ENCODE measurements around the gene AFAP1.

The AFAP1 gene

GRCh38 chr4:7899184-7899869 lies 40.3 kb downstream of the AFAP1 start:
- no peak for TF ChIP-seq FOXK2 (IDR thresholded peaks at IDR 0.05)
- TF ChIP-seq ARNT (IDR thresholded peaks at IDR 0.05), result no peak
- no peak for TF ChIP-seq ZNF384 (IDR thresholded peaks at IDR 0.05)
- no peak for TF ChIP-seq ELF4 (IDR thresholded peaks at IDR 0.05)
- no peak for TF ChIP-seq PKNOX1 (IDR thresholded peaks at IDR 0.05)
- no peak for TF ChIP-seq NFRKB (IDR thresholded peaks at IDR 0.05)
- no peak for TF ChIP-seq BHLHE40 (IDR thresholded peaks at IDR 0.05; ENCODE audit: borderline replicate concordance)
- no peak for TF ChIP-seq SP1 (IDR thresholded peaks at IDR 0.05)
- TF ChIP-seq L3MBTL2 (conservative IDR thresholded peaks at IDR 0.05), result no peak
- ChIA-PET CTCF (no interaction called here), POLR2A (no interaction called here)
- no peak for DNase-seq (ENCODE audit: extremely low spot score)

- no peak for DNase-seq (ENCODE audit: extremely low spot score)
- TF ChIP-seq BHLHE40 (IDR thresholded peaks at IDR 0.05; ENCODE audit: borderline replicate concordance) (no peak), TARDBP (IDR thresholded peaks at IDR 0.05) (no peak), FOXA1 (IDR thresholded peaks at IDR 0.05) (no peak), LEF1 (IDR thresholded peaks at IDR 0.05; ENCODE audit: borderline replicate concordance) (no peak), NFRKB (IDR thresholded peaks at IDR 0.05) (no peak), ELF4 (IDR thresholded peaks at IDR 0.05) (no peak), HDGF (IDR thresholded peaks at IDR 0.05; ENCODE audit: borderline replicate concordance) (no peak), L3MBTL2 (conservative IDR thresholded peaks at IDR 0.05) (no peak), SUZ12 (IDR thresholded peaks at IDR 0.05) (no peak)
- ChIA-PET CTCF (no interaction called here), POLR2A (no interaction called here)
Observed at GRCh38 chr4:7898385-7898784, 41.3 kb downstream of the AFAP1 start.

- TF ChIP-seq BHLHE40 (IDR thresholded peaks at IDR 0.05; ENCODE audit: borderline replicate concordance), result no peak
- no peak for TF ChIP-seq LEF1 (IDR thresholded peaks at IDR 0.05; ENCODE audit: borderline replicate concordance)
- TF ChIP-seq ELF4 (IDR thresholded peaks at IDR 0.05), result no peak
- TF ChIP-seq CTBP1 (IDR thresholded peaks at IDR 0.05; ENCODE audit: borderline replicate concordance), result no peak
- no peak for TF ChIP-seq ZNF384 (IDR thresholded peaks at IDR 0.05)
- no peak for TF ChIP-seq TARDBP (IDR thresholded peaks at IDR 0.05)
- no peak for TF ChIP-seq SP1 (IDR thresholded peaks at IDR 0.05)
- no peak for TF ChIP-seq L3MBTL2 (conservative IDR thresholded peaks at IDR 0.05)
- ChIA-PET POLR2A (no interaction called here), CTCF (no interaction called here)
- no peak for DNase-seq (ENCODE audit: extremely low spot score)
Observed at GRCh38 chr4:7897811-7898210, 41.9 kb downstream of the AFAP1 start.

- no peak for DNase-seq (ENCODE audit: extremely low spot score)
- ChIA-PET POLR2A (no interaction called here), CTCF (no interaction called here)
- TF ChIP-seq ARNT (IDR thresholded peaks at IDR 0.05), result no peak
- TF ChIP-seq BHLHE40 (IDR thresholded peaks at IDR 0.05; ENCODE audit: borderline replicate concordance), result no peak
- TF ChIP-seq L3MBTL2 (conservative IDR thresholded peaks at IDR 0.05), result no peak
Observed at GRCh38 chr4:7894677-7895181, 44.9 kb downstream of the AFAP1 start.

- no peak for TF ChIP-seq PKNOX1 (IDR thresholded peaks at IDR 0.05)
- TF ChIP-seq FOXA1 (IDR thresholded peaks at IDR 0.05), result no peak
- ChIA-PET POLR2A (no interaction called here), CTCF (no interaction called here)
- no peak for DNase-seq (ENCODE audit: extremely low spot score)
Observed at GRCh38 chr4:7894098-7894676, 45.5 kb downstream of the AFAP1 start.

GRCh38 chr4:7893539-7893938 lies 46.1 kb downstream of the AFAP1 start:
- POLR2A ChIA-PET, result no interaction called here
- DNase-seq (ENCODE audit: extremely low spot score), result no peak
- TF ChIP-seq HDGF (IDR thresholded peaks at IDR 0.05; ENCODE audit: borderline replicate concordance) (no peak), CTBP1 (IDR thresholded peaks at IDR 0.05; ENCODE audit: borderline replicate concordance) (no peak), FOXA1 (IDR thresholded peaks at IDR 0.05) (no peak), FOXK2 (IDR thresholded peaks at IDR 0.05) (no peak), SP1 (IDR thresholded peaks at IDR 0.05) (no peak), PKNOX1 (IDR thresholded peaks at IDR 0.05) (no peak), ELF4 (IDR thresholded peaks at IDR 0.05) (no peak), BHLHE40 (IDR thresholded peaks at IDR 0.05; ENCODE audit: borderline replicate concordance) (no peak), LEF1 (IDR thresholded peaks at IDR 0.05; ENCODE audit: borderline replicate concordance) (no peak), SUZ12 (IDR thresholded peaks at IDR 0.05) (no peak), L3MBTL2 (conservative IDR thresholded peaks at IDR 0.05) (no peak), FOXM1 (IDR thresholded peaks at IDR 0.05; ENCODE audit: borderline replicate concordance) (no peak), TARDBP (IDR thresholded peaks at IDR 0.05) (no peak), ZNF384 (IDR thresholded peaks at IDR 0.05) (no peak)
- CTCF ChIA-PET, result no interaction called here
